ENCODE data around the gene DDX39B.

DNA sequence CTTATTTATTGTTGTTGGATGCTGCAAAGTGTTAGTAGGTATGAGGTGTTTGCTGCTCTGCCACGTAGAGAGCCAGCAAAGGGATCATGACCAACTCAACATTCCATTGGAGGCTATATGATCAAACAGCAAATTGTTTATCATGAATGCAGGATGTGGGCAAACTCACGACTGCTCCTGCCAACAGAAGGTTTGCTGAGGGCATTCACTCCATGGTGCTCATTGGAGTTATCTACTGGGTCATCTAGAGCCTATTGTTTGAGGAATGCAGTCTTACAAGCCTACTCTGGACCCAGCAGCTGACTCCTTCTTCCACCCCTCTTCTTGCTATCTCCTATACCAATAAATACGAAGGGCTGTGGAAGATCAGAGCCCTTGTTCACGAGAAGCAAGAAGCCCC lies 31.8 kb downstream of the DDX39B start:
- TF ChIP-seq, protein P1, sequence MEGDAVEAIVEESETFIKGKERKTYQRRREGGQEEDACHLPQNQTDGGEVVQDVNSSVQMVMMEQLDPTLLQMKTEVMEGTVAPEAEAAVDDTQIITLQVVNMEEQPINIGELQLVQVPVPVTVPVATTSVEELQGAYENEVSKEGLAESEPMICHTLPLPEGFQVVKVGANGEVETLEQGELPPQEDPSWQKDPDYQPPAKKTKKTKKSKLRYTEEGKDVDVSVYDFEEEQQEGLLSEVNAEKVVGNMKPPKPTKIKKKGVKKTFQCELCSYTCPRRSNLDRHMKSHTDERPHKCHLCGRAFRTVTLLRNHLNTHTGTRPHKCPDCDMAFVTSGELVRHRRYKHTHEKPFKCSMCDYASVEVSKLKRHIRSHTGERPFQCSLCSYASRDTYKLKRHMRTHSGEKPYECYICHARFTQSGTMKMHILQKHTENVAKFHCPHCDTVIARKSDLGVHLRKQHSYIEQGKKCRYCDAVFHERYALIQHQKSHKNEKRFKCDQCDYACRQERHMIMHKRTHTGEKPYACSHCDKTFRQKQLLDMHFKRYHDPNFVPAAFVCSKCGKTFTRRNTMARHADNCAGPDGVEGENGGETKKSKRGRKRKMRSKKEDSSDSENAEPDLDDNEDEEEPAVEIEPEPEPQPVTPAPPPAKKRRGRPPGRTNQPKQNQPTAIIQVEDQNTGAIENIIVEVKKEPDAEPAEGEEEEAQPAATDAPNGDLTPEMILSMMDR (IDR thresholded peaks at IDR 0.05; ENCODE audit: low read depth, low read length, poor library complexity, severe bottlenecking) = no peak
- TF ChIP-seq EZH2phosphoT487 (IDR thresholded peaks at IDR 0.05; ENCODE audit: borderline replicate concordance, low read length) = no peak

Measured in DOHH2 (cell line).